Astrocyte (in vitro differentiated cells and primary cell): ENCODE measurements around the gene EMP2.

Experiments
- EZH2 ChIP-seq: IDR thresholded peaks from 2 replicates; pipeline ENCODE4 v1.6.1; 2012; ENCODE audit warnings: mild to moderate bottlenecking, low read length, inconsistent platforms; ENCODE audit not compliant: insufficient read depth
- TF ChIP-seq, protein P1 (sequence below): IDR thresholded peaks from 2 replicates; pipeline ENCODE4 v1.5.1; 2011; ENCODE audit warnings: low read depth, mild to moderate bottlenecking, inconsistent platforms, low read length, moderate library complexity; ENCODE audit not compliant: insufficient read depth

DNA sequence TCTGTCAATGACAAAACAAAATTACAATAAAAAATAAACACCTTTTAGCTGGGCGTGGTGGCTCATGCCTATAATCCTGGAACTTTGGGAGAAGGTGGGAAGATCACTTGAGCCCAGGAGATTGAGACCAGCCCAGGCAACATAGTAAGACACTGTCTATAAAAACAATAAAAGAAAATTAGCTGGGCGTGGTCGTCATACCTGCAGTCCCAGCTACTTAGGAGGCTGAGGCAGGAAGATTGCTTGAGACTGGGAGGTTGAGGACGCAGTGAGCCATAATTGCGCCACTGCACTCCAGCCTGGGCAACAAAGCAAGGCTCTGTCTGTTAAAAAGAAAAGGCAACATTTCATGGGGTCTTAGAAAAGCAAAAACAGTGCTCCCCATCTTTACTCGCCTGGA is 32.7 kb downstream of the EMP2 start:
- TF ChIP-seq, protein P1, sequence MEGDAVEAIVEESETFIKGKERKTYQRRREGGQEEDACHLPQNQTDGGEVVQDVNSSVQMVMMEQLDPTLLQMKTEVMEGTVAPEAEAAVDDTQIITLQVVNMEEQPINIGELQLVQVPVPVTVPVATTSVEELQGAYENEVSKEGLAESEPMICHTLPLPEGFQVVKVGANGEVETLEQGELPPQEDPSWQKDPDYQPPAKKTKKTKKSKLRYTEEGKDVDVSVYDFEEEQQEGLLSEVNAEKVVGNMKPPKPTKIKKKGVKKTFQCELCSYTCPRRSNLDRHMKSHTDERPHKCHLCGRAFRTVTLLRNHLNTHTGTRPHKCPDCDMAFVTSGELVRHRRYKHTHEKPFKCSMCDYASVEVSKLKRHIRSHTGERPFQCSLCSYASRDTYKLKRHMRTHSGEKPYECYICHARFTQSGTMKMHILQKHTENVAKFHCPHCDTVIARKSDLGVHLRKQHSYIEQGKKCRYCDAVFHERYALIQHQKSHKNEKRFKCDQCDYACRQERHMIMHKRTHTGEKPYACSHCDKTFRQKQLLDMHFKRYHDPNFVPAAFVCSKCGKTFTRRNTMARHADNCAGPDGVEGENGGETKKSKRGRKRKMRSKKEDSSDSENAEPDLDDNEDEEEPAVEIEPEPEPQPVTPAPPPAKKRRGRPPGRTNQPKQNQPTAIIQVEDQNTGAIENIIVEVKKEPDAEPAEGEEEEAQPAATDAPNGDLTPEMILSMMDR = no peak
- TF ChIP-seq EZH2 = no peak
